Measurements from ENCODE around the gene PLET1.

DNA sequence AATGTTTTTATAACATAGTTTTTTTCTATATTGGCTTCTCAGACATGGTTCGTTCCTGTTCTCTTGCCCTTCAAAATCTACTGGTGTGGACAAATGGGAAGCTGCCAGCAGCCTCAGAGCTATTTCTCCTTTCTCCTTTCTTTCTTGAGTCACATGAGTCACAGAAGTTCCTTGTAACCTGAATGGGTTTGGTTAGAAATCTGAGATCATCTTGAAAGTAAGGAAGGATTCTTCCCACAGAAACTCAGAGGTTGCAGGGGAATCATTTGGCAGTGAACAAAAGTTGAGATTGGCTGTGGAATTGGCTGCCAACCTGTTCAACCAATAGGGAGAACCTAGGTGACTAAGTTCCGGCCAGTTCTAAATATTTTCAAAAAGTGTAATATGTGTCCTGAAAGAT lies 12.5 kb downstream of the PLET1 start:
- TF ChIP-seq, protein P1, sequence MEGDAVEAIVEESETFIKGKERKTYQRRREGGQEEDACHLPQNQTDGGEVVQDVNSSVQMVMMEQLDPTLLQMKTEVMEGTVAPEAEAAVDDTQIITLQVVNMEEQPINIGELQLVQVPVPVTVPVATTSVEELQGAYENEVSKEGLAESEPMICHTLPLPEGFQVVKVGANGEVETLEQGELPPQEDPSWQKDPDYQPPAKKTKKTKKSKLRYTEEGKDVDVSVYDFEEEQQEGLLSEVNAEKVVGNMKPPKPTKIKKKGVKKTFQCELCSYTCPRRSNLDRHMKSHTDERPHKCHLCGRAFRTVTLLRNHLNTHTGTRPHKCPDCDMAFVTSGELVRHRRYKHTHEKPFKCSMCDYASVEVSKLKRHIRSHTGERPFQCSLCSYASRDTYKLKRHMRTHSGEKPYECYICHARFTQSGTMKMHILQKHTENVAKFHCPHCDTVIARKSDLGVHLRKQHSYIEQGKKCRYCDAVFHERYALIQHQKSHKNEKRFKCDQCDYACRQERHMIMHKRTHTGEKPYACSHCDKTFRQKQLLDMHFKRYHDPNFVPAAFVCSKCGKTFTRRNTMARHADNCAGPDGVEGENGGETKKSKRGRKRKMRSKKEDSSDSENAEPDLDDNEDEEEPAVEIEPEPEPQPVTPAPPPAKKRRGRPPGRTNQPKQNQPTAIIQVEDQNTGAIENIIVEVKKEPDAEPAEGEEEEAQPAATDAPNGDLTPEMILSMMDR (IDR thresholded peaks at IDR 0.05; ENCODE audit: poor library complexity) = no peak
- no peak for TF ChIP-seq EZH2 (IDR thresholded peaks at IDR 0.05; ENCODE audit: borderline replicate concordance)
- no peak for TF ChIP-seq EZH2phosphoT487 (IDR thresholded peaks at IDR 0.05; ENCODE audit: low read depth, severe bottlenecking, unreplicated experiment)

Data from hepatocyte (in vitro differentiated cells).